Cortex of kidney (tissue), 1 donor: ENCODE results near the gene UNC119B.

ENCODE experiments used
- DNase-seq: peaks from one replicate; lab custom pipeline; 2025; lab: John Stamatoyannopoulos, UW

The UNC119B gene

DNA sequence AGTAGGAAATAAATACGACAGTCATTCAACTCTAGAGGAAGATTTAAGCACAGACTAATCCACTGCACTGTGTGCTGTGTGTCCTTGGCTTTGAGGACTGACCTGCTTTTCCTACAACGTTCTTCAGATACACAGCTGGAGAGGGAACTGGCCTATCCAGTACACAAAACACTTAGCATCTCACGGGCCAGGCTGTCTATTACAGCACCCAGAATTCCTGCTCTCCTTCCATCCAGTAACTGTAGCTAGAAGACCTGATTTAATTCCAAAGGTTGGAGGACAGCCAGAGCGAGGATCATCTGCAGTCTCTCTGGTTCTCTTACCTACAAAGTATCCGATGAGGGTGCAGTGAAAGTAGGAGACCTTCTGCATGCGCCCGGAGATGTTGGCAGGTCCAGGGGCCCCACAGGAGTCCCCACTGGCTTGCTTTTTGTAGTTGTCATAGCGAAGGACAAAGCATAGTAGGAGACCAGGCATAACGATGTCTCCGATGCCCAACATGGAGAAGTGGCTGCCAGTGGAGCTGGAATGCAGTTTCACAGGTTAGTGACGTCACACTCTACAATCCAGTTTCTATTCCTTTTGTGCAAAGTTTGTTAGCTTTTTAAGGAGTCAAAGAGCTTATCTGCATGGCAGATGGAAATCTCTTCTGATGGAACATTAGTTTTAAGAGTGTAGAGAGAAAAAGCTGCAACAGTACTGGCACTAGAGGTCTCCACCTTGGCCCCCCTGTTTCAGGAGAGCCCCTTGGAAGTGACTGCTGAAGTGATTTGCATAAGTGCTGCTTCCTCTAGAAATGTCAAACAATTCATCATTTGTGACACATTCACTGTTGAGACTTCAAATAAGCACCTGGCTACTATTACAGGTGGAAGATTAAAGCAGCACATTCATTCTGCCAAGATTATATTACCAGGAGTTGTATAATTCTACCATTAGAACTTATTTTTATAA, 57.1 kb downstream of the UNC119B start:
- DNase-seq: no peak

DNA sequence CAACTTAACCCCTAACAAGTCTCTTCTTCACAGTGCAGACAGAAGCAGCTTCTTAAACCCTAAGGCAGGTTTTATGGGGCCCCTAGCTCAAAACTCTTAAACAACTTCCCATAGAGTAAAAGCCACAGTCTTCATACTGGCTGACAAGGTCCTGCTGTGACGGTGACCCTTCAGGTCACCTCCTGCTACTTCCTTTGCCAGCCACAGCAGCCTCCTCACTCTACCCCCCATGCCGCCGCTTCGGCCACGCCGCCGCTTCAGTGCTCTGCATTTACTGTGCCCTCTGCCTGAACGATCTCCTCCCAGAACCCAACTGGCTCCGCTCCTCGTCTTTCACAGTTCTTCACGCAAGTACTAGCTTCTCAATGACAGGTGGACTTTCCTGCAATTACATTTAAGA, 60.8 kb downstream of the UNC119B start:
- no peak for DNase-seq
